ENCODE results near the gene FEM1C. TPM values are rescaled to one million over a fixed set of nuclear protein-coding genes. Genes with fewer than 3 reads are reported as not detected.

Gene FEM1C
- total and polyA plus RNA-seq, 2 experiments from 2014 or later, result 4.7 to 21.6 TPM

- TF ChIP-seq ZNF462 (CRISPR knock-in tag; IDR thresholded peaks at IDR 0.05), result no peak
- TF ChIP-seq ZNF114 (CRISPR knock-in tag; IDR thresholded peaks at IDR 0.05), result no peak
- no peak for TF ChIP-seq JUNB (IDR thresholded peaks at IDR 0.05; ENCODE audit: unreplicated experiment)
- TF ChIP-seq ZNF331 (CRISPR knock-in tag; IDR thresholded peaks at IDR 0.05; ENCODE audit: low read depth), result no peak
- TF ChIP-seq ETS1 (IDR thresholded peaks at IDR 0.05), result no peak
- TF ChIP-seq NANOG (IDR thresholded peaks at IDR 0.05; ENCODE audit: borderline replicate concordance), result no peak
These were observed 536 bp downstream of the FEM1C start (continued) for GRCh38 chr5:115544043-115544435.

DNA sequence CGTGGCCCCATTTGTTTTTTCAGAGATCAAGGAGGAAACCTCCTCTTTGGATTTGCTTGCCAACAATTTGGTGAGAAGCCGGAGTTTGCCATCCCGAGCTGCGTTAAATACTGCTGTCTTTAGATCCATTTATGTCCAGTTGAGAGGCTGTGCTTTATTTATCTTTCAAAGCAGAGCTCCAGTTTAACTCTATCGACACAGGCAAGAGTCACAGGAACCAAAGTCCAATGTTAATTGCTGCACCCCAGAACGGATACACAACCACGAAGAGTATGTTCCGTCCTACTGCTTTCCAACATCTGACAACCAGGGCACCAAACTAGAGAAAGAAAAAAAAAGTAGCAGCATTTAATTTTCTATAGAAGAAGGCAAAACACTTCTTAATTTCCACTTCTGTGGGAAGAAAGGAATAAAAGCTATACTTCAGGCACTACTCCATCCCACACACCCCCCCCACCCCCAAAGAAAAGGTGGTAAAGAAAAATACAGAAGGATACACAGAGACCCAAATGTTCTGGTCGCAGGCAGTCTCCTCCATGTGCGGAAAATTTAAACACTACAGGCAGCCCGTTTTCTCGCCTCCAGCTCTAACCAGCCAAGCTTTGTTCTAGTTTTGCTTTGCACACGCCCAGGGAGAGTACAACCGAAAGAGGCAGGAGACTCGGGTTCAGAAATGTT is 1.1 kb downstream of the FEM1C start:
- 0 out of 2 replicates have a peak overlapping the region, but pooled peaks have one; percentile 23 for H2AFZ ChIP-seq
- no peaks in the 10 kb centered on the region for H3K27me3 ChIP-seq (ENCODE audit: insufficient read depth)
- Mint-ChIP-seq H3K36me3 (ENCODE audit: low read depth) (peaks cover 51% of the 10 kb centered on the region; the same call in 2 of the 3 replicates), H3K4me3 (peak overlapping the region; percentile 95), H3K27ac (peak overlapping the region; percentile 98), H3K4me1 (peaks cover 35% of the 10 kb centered on the region), H3K27me3 (ENCODE audit: insufficient read depth, low read depth, poor library complexity) (peaks cover 8% of the 10 kb centered on the region), H3K9me3 (peaks cover 15% of the 10 kb centered on the region; the same call in 2 of the 3 replicates)
- H3F3A ChIP-seq (replicated peaks; ENCODE audit: low read depth), result no peaks in the 10 kb centered on the region
- no peaks in the 10 kb centered on the region for H3K9me2 ChIP-seq (ENCODE audit: insufficient read depth)
- peak overlapping the region; percentile 93 for H3K4me2 ChIP-seq
- H3K36me3 ChIP-seq (ENCODE audit: insufficient read depth), result peaks cover 6% of the 10 kb centered on the region; the same call in 1 of the 2 replicates
- H3K27ac ChIP-seq (ENCODE audit: low read depth), result peak overlapping the region; percentile 97
- DNase-seq (ENCODE audit: low spot score), result peak; percentile 43
- H4K20me1 ChIP-seq (replicated peaks; ENCODE audit: insufficient read depth), result peaks cover 39% of the 10 kb centered on the region
- peaks cover 55% of the 10 kb centered on the region for H3K79me2 ChIP-seq (replicated peaks; ENCODE audit: insufficient read depth)
- H3K4me1 ChIP-seq (ENCODE audit: insufficient read depth), result peaks cover 28% of the 10 kb centered on the region
- peak overlapping the region; percentile 93 for H3K4me3 ChIP-seq
- ATAC-seq, result peak; percentile 13
- no peak for TF ChIP-seq ZNF462 (CRISPR knock-in tag; IDR thresholded peaks at IDR 0.05)

All from GM23338 (cell line).